GM21515 (cell line): ENCODE results near the gene RDH12.

ENCODE experiments used
- ATAC-seq: cut with Tn5 transposase; IDR thresholded peaks from one replicate; pipeline ENCODE4 v1.9.1; 2021; ENCODE audit not compliant: unreplicated experiment

The RDH12 gene

DNA sequence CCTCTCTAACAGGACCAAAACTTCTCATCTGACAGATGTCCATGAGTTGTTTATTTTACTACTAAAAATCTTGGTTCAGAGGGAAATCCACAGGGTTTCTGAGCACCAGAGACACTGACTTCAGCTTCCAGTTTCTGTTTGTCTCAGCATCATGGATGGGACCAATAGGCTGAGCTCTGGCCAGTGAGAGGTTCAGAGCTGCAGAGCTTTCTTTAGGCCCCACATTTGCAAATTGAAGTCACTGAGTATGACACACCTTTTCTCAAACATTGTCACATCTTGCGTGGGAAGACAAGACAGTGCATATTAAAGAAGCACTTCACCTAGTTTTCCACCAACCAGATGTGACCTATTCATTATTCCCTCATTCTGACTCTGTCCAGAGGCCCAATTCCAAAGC is 45.2 kb downstream of the RDH12 start:
- ATAC-seq, result no peak

DNA sequence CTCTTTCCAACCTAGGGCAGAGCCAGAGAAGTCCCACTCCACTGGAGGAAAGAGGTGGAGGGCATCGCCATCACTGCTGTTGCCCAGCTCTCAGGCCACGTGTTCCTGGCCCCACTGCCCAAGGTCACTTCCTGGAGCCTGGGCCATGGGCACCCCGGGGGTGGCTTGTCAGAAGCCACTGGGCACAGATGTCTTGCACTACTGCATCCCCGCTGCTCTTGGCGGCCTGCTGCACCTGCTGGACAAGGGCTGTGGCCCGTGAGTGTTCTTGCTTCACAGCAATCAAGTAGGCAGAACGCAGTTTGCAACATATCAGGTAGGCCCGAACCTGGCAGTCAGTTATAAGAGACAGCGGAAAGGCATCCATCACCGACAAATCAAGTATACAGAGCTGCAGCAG is 46.6 kb downstream of the RDH12 start:
- ATAC-seq, result no peak

- ATAC-seq, result no peak
Observed at GRCh38 chr14:67749341-67750084, 47.8 kb downstream of the RDH12 start.

DNA sequence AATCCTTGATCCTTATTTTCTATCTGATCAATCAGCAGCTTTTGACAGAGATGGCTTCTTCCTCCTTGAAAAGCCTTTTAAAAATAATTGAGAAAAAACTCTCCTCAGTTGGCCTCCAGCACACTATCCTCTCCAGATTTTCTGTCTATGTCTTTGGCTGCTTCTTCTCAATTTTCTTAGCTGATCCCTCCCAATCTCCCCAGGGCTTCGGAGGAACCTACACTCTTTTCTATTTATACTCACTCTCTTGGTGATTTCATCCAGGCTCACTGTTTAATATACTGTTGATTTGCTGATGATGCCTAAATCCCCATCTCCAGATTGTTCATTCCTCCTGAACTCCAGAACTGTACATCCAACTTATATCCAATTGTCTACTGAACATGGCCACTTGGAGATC is 54.8 kb downstream of the RDH12 start:
- no peak for ATAC-seq

- no peak for ATAC-seq
Observed at GRCh38 chr14:67757175-67757574, 55.5 kb downstream of the RDH12 start.

DNA sequence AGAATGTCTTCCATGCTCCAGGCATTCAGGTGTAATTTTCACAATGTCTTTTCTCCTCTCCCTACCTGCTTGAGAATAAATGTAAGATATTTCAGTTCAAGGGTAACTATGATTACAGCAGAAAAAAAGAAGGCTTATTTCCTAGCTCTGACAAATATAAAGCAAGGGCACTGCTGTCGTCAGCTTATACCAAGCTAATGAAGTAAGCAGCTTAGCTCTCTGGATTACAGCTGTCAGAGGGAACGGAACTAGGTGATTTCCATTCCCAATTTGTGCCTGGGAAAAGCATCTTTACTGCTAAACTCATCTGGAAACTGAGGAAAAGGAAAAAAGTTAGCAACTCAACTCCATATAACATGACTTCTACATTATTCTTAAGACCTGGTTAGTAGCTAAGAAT is 58.2 kb downstream of the RDH12 start:
- ATAC-seq, result no peak

DNA sequence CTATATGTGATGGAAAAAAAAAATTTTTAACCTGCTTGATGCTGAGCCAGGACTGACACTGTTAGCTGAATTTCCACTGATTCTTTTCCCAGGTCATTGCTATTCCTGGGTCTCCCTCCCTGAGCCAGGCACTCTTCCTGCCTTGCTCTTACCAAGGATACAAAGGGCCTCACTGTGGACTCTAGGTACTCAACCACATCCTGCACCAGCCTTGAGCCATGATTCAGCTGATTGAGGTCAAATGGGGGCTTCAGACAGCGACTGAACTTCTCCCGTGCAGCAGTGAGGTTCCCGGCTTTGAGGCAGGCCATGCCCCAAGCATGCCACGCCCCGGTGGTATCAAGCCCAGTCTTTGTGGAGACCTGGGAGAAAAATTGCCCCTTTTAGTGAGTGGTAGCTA is 60.4 kb downstream of the RDH12 start:
- ATAC-seq, result no peak

DNA sequence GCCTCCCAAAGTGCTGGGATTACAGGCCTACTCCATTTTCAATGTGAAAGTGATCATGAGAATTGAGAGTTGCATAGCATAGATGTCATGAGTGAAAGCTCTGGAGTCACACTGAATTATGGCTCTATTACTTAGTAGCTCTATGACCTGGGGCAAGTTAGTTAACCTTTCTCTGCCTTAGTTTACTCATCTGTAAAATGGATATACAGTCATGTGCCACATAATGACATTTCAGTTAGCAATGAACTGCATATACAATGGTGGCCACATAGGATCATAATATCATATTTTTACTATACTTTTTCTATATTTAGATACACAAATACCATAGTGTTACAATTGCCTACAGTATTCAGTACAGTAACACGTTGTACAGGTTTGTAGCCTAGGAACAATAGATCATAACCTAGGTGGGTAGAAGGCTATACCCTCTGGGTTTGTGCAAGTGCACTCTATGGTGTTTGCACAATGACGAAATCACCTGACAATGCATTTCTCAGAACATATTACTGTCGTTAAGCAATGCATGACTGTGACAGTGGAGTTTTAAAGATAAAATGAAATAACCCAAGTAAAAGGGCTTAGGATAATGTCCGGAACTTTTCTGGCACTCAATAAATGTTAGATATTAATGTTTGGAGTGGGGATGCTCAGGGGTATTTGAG is 61.6 kb downstream of the RDH12 start:
- no peak for ATAC-seq

GRCh38 chr14:67764496-67764895 is 62.8 kb downstream of the RDH12 start:
- ATAC-seq, result no peak

DNA sequence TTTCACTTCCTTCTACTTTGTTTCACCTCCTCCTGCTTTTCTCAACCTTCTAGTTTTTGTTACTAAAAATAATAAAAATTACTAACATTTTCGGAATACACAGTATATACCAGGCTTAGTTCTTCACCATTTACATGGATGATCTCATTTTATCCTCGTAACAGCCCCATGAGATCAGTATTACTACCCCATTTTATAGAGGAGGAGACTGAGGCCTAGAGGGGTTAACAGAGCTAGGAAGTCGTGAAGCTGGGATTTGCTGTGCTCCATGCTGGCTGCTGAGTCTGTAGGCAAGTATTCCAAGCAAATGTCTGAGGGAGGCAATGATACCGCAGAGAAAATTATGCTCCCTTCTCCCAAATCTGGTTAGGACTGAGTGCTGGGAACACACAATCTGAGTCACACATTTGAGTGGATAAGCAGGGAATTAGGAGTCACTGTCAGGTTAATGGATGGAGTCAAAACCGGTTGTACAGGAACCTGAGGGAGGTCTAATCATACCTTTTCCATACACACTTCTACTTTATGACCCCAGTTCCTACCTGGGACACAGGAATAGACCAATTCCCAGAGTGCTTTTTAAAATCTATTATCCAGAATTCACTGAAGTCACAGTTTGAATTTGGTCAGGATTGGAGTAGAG is 63.6 kb downstream of the RDH12 start:
- ATAC-seq, result no peak

DNA sequence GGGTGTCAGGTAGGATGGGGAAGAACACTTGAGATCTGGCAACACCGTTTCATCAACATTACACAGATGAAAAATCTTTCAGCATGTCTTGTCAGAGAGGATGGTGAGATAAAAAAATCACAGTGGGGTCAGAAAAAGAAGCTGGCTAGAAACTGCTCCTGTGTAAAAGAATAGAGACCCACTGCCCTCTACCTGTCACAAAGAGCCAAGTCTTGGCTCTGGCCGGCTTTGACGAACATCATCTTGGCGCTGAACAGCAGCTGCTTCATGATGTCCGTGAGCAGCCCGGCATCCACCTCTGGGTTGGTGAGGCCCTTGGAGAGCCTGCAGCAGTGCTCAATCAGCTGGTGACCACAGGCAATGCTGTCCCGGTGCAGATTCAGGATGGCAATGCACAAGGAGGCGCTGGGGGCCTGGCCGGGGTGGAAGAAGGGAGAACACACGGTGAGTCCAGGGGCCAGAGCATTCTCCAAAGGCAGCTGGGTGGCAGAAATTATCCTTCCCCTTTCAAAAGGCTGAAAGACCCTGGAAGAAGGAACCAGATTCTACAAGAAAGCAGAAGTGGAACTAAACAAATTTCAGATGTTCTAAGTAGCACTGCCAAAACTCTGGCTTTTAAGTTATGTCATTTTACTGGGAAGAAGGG is 64.5 kb downstream of the RDH12 start:
- no peak for ATAC-seq

GRCh38 chr14:67768219-67768618 is 66.5 kb downstream of the RDH12 start:
- no peak for ATAC-seq

GRCh38 chr14:67773844-67774377 is 72.2 kb downstream of the RDH12 start:
- ATAC-seq, result no peak

GRCh38 chr14:67776653-67777322 is 75.1 kb downstream of the RDH12 start:
- no peak for ATAC-seq

DNA sequence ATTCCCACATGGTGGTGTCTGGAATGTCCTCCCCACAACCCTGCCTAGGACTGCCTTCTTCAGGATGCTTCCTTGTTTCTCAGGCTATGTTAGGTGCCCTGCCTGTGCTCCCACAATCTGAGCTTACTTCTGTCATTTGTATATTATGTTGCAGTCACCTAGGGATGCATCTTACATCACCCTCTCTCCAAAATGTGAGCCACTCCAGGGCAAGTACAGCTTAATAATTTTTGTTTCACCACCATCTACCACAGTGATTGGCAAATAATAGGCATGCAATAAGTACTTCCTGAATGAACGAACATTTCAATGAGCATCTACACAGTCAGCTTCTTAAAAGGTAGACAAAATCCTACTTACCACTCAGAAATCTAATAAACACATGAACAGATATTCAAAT is 77.1 kb downstream of the RDH12 start:
- ATAC-seq, result no peak

GRCh38 chr14:67782090-67782489 is 80.4 kb downstream of the RDH12 start:
- ATAC-seq, result no peak
